Endothelial cell of umbilical vein (primary cell): ENCODE results near the gene EPHA5.

Experiments used
- EZH2 ChIP-seq: IDR thresholded peaks from 2 replicates; pipeline ENCODE4 v1.6.1; 2012; ENCODE audit warnings: borderline replicate concordance, low read depth, mild to moderate bottlenecking, moderate library complexity, low read length, inconsistent platforms; ENCODE audit not compliant: severe bottlenecking
- FOS ChIP-seq: IDR thresholded peaks from 2 replicates; pipeline ENCODE4 v1.6.1; 2011; ENCODE audit warnings: mild to moderate bottlenecking, low read length, moderate library complexity, borderline replicate concordance; ENCODE audit not compliant: insufficient read depth
- JUN ChIP-seq: IDR thresholded peaks from 2 replicates; pipeline ENCODE4 v1.6.1; 2011; ENCODE audit warnings: borderline replicate concordance, low read depth; ENCODE audit not compliant: insufficient read length, insufficient read depth
- MAX ChIP-seq: IDR thresholded peaks from 2 replicates; pipeline ENCODE4 v1.6.1; 2011; ENCODE audit not compliant: insufficient read depth, insufficient read length
- MYC ChIP-seq: IDR thresholded peaks from one replicate; pipeline ENCODE4 v1.6.1; 2011; ENCODE audit warnings: mild to moderate bottlenecking, low read depth, low read length
- POLR2A ChIP-seq: IDR thresholded peaks from 2 replicates; pipeline ENCODE4 v1.6.1; 2012; ENCODE audit warnings: low read depth, mild to moderate bottlenecking, control low read depth, low read length
- POLR2AphosphoS5 ChIP-seq: IDR thresholded peaks from 2 replicates; pipeline ENCODE4 v1.6.1; 2012; ENCODE audit warnings: low read depth, mild to moderate bottlenecking, control low read depth, low read length, moderate library complexity; ENCODE audit not compliant: insufficient read depth
- TF ChIP-seq, protein P1 (sequence below), 2 donors: IDR thresholded peaks; 1 replicate in 1 of 2; 2 replicates in 1 of 2; pipeline ENCODE4 v1.5.1; 2011; ENCODE audit warnings: low read length in 2 of 2, mild to moderate bottlenecking in 2 of 2, moderate library complexity in 2 of 2, control low read depth in 1 of 2, inconsistent platforms in 1 of 2, low read depth in 1 of 2; ENCODE audit not compliant: insufficient read depth in 1 of 2; ENCODE audit errors: extremely low read depth in 1 of 2

GRCh38 chr4:65597697-65598096 is 72.6 kb downstream of the EPHA5 start:
- TF ChIP-seq, protein P1, sequence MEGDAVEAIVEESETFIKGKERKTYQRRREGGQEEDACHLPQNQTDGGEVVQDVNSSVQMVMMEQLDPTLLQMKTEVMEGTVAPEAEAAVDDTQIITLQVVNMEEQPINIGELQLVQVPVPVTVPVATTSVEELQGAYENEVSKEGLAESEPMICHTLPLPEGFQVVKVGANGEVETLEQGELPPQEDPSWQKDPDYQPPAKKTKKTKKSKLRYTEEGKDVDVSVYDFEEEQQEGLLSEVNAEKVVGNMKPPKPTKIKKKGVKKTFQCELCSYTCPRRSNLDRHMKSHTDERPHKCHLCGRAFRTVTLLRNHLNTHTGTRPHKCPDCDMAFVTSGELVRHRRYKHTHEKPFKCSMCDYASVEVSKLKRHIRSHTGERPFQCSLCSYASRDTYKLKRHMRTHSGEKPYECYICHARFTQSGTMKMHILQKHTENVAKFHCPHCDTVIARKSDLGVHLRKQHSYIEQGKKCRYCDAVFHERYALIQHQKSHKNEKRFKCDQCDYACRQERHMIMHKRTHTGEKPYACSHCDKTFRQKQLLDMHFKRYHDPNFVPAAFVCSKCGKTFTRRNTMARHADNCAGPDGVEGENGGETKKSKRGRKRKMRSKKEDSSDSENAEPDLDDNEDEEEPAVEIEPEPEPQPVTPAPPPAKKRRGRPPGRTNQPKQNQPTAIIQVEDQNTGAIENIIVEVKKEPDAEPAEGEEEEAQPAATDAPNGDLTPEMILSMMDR (IDR thresholded peaks at IDR 0.05; ENCODE audit: extremely low read depth in 1 of 2, insufficient read depth in 1 of 2, low read depth in 1 of 2, low read length in 2 of 2) = no peak
- no peak for TF ChIP-seq POLR2A
- TF ChIP-seq FOS = no peak
- TF ChIP-seq EZH2 = no peak
- no peak for TF ChIP-seq MAX
- no peak for TF ChIP-seq JUN
- no peak for TF ChIP-seq POLR2AphosphoS5
- no peak for TF ChIP-seq MYC
